Endodermal cell (in vitro differentiated cells): ENCODE data around the gene ZNF831. TPM values are rescaled to one million over a fixed set of nuclear protein-coding genes. Genes with fewer than 3 reads are reported as not detected.

Experiments used
- DNase-seq: peaks from one replicate; pipeline ENCODE4 v3.0.0-alpha.2; 2017
- H3K27ac ChIP-seq: 2 replicates; pipeline ENCODE4 v1.5.1; 2013; ENCODE audit warnings: mild to moderate bottlenecking, low read depth, low read length, moderate library complexity
- H3K27me3 ChIP-seq: 2 replicates; pipeline ENCODE4 v1.6.1; 2013; ENCODE audit warnings: mild to moderate bottlenecking, low read length, moderate library complexity; ENCODE audit not compliant: insufficient read depth, control insufficient read depth, poor library complexity, severe bottlenecking
- H3K36me3 ChIP-seq: 2 replicates; pipeline ENCODE4 v1.7.0; 2013; ENCODE audit warnings: mild to moderate bottlenecking, low read length, moderate library complexity; ENCODE audit not compliant: control insufficient read depth, insufficient read depth
- H3K4me1 ChIP-seq: one replicate; pipeline ENCODE4 v1.7.0; 2013; ENCODE audit warnings: low read length; ENCODE audit not compliant: control insufficient read depth, insufficient read depth
- H3K4me3 ChIP-seq: 2 replicates; pipeline ENCODE4 v1.5.1; 2013; ENCODE audit warnings: mild to moderate bottlenecking, low read length, moderate library complexity
- H3K9ac ChIP-seq: 2 replicates; pipeline ENCODE4 v1.6.1; 2013; ENCODE audit warnings: mild to moderate bottlenecking, low read length, moderate library complexity; ENCODE audit not compliant: poor library complexity, severe bottlenecking; ENCODE audit errors: extremely low read depth
- H3K9me3 ChIP-seq: 2 replicates; pipeline ENCODE4 v1.6.1; 2013; ENCODE audit warnings: mild to moderate bottlenecking, low read length, moderate library complexity; ENCODE audit not compliant: control insufficient read depth
- H3K27ac Mint-ChIP-seq: 2 replicates; pipeline ENCODE4 v1.8.0; 2020; ENCODE audit warnings: mixed read lengths
- H3K27me3 Mint-ChIP-seq: 2 replicates; pipeline ENCODE4 v1.8.0; 2021; ENCODE audit warnings: mild to moderate bottlenecking, mixed read lengths; ENCODE audit not compliant: insufficient read depth
- H3K36me3 Mint-ChIP-seq: 2 replicates; pipeline ENCODE4 v1.8.0; 2020; ENCODE audit warnings: low read depth, mixed read lengths
- H3K4me1 Mint-ChIP-seq: 2 replicates; pipeline ENCODE4 v1.8.0; 2020; ENCODE audit warnings: mixed read lengths
- H3K4me3 Mint-ChIP-seq: 2 replicates; pipeline ENCODE4 v1.8.0; 2020; ENCODE audit warnings: mild to moderate bottlenecking, moderate library complexity, mixed read lengths
- H3K9me3 Mint-ChIP-seq: 2 replicates; pipeline ENCODE4 v1.8.0; 2020; ENCODE audit warnings: mild to moderate bottlenecking, mixed read lengths
- WGBS, 2 experiments: methylation state at CpG; one replicate each; pipeline versions ENCODE4 v1.1.5 to v1.1.7; 2013; ENCODE audit warnings: missing lambda C conversion rate in 2 of 2, mixed read lengths in 1 of 2; ENCODE audit not compliant: insufficient coverage in 1 of 2, insufficient read length in 1 of 2; 5-methylcytosine and 5-hydroxymethylcytosine counted together
- total RNA-seq, 2 donors: library from RNA; stranded (reverse); fragmentation: NEBNext Ultra II Directional in 1 of 2; extraction: Animal tissue kit (Norgen Biotek cat#: 25700) in 1 of 2; gene quantifications; 2 replicates in 1 of 2; 3 replicates in 1 of 2; pipeline ENCODE4 v1.2.1, GENCODE V29; 2021
- TF ChIP-seq, protein P1 (sequence below): fragments of 200-600 bp; sonication (generic); conservative IDR thresholded peaks from 2 replicates; pipeline ENCODE4 v1.5.0; 2021; ENCODE audit warnings: antibody characterized with exemption, mild to moderate bottlenecking

The ZNF831 gene
- total RNA-seq, 2 donors from 2014 or later, result not detected

DNA sequence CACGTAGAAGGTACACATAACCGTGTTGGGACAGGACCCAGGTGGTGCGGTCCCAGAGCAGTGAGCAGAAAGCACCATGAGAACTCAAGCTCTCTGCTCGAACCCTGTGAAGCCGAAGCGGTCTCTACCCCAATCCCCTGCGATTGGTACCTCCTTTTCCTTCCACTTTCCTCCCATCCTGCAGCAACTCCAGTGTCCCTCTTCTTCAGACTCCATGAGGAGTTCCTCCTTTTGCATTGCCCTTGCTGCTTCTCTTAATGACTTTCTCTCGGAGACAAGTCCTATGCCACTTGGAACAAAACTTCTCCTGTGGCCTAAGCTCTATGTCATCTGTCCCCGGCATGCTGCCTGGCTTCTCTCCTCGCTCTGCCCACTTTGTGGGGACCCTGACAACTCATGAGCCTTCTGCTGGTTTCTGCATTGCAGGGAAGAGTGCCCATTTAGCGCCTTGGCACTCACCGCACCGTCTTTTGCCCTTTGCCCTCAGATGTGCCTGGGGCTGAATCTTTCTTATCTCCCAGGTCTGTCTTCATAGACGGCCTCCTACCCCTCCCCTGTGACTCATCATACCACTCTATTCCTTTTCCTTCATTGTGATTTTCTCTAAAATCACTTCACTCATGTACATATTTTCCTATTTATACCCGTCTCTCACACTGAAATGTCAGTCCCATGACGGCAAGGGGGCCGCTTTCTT lies 9.2 kb upstream of the ZNF831 start:
- Mint-ChIP-seq H3K4me1 (peaks cover 6% of the 10 kb centered on the region), H3K9me3 (no peaks in the 10 kb centered on the region), H3K27me3 (peaks cover 7% of the 10 kb centered on the region), H3K4me3 (no peak overlapping the region), H3K27ac (no peak overlapping the region), H3K36me3 (no peaks in the 10 kb centered on the region)
- WGBS, 2 experiments, result 87 to 93% methylated on average over 15 to 17 of the region's 17 CpGs
- no peak overlapping the region for H3K4me3 ChIP-seq
- TF ChIP-seq, protein P1, sequence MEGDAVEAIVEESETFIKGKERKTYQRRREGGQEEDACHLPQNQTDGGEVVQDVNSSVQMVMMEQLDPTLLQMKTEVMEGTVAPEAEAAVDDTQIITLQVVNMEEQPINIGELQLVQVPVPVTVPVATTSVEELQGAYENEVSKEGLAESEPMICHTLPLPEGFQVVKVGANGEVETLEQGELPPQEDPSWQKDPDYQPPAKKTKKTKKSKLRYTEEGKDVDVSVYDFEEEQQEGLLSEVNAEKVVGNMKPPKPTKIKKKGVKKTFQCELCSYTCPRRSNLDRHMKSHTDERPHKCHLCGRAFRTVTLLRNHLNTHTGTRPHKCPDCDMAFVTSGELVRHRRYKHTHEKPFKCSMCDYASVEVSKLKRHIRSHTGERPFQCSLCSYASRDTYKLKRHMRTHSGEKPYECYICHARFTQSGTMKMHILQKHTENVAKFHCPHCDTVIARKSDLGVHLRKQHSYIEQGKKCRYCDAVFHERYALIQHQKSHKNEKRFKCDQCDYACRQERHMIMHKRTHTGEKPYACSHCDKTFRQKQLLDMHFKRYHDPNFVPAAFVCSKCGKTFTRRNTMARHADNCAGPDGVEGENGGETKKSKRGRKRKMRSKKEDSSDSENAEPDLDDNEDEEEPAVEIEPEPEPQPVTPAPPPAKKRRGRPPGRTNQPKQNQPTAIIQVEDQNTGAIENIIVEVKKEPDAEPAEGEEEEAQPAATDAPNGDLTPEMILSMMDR, result no peak
- no peaks in the 10 kb centered on the region for H3K27me3 ChIP-seq
- no peaks in the 10 kb centered on the region for H3K36me3 ChIP-seq
- DNase-seq, result no peak
- H3K27ac ChIP-seq, result no peak overlapping the region
- H3K9me3 ChIP-seq, result no peaks in the 10 kb centered on the region
- no peak overlapping the region for H3K9ac ChIP-seq
- H3K4me1 ChIP-seq, result no peaks in the 10 kb centered on the region

DNA sequence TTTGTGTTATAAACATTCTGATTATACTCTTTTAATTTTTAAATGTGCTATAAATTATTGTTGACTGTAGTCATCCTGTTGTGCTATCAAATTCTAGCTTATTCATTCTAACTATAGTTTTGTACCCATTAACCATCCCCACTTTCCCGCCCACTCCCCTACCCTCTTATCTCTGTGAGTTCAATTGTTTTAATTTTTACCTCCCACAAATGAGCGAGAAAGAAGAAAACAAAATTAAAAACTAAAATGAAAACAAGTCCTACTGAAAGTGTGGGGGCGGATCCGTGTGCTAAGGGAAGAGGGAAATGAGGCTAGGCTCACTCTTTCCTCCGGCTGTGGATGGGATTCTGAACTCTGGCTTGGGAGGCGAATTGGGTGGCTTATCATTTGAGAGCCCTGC lies 6.6 kb upstream of the ZNF831 start:
- 89 to 91% methylated on average over 5 to 6 of the region's 6 CpGs for WGBS, 2 experiments
- DNase-seq, result no peak

DNA sequence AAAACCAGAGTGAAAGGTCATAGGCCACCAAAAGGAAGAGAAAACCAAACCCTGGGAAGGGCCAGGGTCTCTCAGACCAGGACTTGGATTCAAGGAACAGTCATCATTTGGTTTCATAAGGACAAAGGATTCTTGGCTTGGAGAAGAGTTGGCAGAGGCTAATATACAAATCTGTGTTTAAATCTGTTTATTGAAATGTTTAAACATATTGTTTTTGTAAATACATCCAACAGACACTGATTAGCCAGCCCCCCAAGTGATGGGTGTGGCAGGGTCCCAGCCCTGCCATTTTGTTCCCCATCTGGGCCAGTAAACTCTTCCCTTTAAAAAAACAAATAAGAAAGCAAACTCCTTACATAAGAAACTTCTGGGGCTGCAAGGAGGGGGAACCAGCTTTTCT lies 6.1 kb upstream of the ZNF831 start:
- Histone ChIP-seq H3K9ac (no peak overlapping the region), H3K27me3 (no peaks in the 10 kb centered on the region), H3K27ac (no peak overlapping the region), H3K4me1 (no peaks in the 10 kb centered on the region), H3K4me3 (no peak overlapping the region), H3K36me3 (no peaks in the 10 kb centered on the region), H3K9me3 (no peaks in the 10 kb centered on the region)
- peaks cover 6% of the 10 kb centered on the region for H3K4me1 Mint-ChIP-seq
- peaks cover 5% of the 10 kb centered on the region for H3K27me3 Mint-ChIP-seq
- TF ChIP-seq, protein P1, result no peak
- no peak overlapping the region for H3K27ac Mint-ChIP-seq
- no peaks in the 10 kb centered on the region for H3K9me3 Mint-ChIP-seq
- DNase-seq, result no peak
- no peaks in the 10 kb centered on the region for H3K36me3 Mint-ChIP-seq
- no peak overlapping the region for H3K4me3 Mint-ChIP-seq

More for the DNA sequence above, 6.6 kb upstream of the ZNF831 start:
- no peaks in the 10 kb centered on the region for H3K9me3 ChIP-seq
- H3K9ac ChIP-seq, result no peak overlapping the region
- Mint-ChIP-seq H3K27me3 (peaks cover 5% of the 10 kb centered on the region), H3K4me1 (peaks cover 6% of the 10 kb centered on the region), H3K4me3 (no peak overlapping the region), H3K27ac (no peak overlapping the region), H3K36me3 (no peaks in the 10 kb centered on the region), H3K9me3 (no peaks in the 10 kb centered on the region)
- no peaks in the 10 kb centered on the region for H3K4me1 ChIP-seq
- no peak overlapping the region for H3K27ac ChIP-seq
- TF ChIP-seq, protein P1, result no peak
- H3K36me3 ChIP-seq, result no peaks in the 10 kb centered on the region
- H3K4me3 ChIP-seq, result no peak overlapping the region
- H3K27me3 ChIP-seq, result no peaks in the 10 kb centered on the region
